HPDE6-E6E7 (cell line): Measurements from ENCODE around the gene THBS3.
"Not testable (repeated sequence)": the region's sequence is repeated elsewhere in the genome, so short reads cannot be mapped to it uniquely, and the experiment has no call there.

Source experiments
- DNase-seq: peaks from one replicate; pipeline ENCODE4 v3.0.0; 2011; ENCODE audit warnings: missing footprints; ENCODE audit errors: extremely low spot score

The THBS3 gene

DNA sequence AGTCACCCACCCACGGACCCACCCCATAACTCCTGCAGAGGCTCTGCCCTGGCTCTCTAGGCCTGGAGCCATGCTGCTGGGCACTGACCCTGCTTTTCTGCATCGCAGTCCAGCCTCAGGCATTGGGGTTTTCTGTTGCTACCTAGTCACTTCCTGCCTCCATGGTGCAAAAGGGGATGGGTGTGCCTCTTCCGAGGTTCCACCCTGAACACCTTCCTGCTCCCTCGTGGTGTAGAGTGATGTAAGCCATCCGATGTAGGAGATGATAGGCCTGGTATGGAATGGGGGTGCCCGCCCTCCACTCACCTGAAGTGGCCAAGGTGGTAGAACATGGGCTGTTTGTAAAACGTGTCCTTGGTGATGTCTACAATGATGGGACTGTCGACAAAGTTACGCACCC lies 27.7 kb upstream of the THBS3 start:
- DNase-seq: not testable (repeated sequence)

GRCh38 chr1:155233502-155233901 lies 25.8 kb upstream of the THBS3 start:
- not testable (repeated sequence) for DNase-seq

GRCh38 chr1:155232001-155232978 lies 24.6 kb upstream of the THBS3 start:
- DNase-seq: not testable (repeated sequence)

- DNase-seq: not testable (repeated sequence)
These were observed 23.6 kb upstream of the THBS3 start for GRCh38 chr1:155231302-155231701.

- no peak for DNase-seq
These were observed 20.4 kb upstream of the THBS3 start for GRCh38 chr1:155228096-155228427.

DNA sequence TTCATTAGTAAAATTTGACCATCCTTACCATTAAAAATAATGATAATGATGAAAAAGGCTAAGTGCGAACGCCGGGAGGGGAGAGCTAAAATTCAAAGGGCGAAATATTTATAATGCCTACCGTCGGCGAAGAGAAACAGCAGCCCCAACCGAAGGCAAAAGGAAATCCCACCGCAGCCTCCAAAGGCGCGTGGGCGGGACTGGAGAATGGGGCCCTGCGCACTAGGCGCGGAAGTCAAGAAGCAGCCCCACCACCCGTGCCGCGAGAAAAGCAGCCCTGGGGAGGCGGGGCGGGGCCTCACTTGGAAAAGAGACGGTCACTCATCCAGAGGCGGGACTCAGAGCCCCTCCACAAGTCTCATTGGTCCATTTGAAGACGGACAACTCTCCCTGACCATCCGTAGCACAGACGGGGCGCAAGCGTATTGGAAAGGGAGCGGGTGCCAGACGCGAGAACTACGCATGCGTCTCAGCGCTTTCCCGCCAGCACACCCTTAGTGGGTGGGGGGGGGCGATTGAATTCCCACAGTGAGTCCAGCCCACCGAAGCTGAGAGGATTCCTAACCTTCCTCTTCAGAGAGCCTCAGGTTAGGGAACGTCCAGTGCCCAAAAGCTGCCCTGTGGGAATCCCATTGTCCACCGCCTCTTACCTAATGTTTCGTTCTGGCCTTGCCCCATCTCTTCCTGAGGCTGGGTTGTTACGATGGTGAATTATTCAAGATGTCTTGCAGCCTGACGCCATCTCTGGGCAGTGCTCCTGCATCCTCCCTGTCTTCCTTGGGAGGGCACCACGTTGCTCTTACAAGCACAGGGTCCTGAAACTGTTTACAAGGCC lies 19.8 kb upstream of the THBS3 start:
- peak; percentile 100 for DNase-seq

GRCh38 chr1:155226910-155227260 lies 19.2 kb upstream of the THBS3 start:
- no peak for DNase-seq

DNA sequence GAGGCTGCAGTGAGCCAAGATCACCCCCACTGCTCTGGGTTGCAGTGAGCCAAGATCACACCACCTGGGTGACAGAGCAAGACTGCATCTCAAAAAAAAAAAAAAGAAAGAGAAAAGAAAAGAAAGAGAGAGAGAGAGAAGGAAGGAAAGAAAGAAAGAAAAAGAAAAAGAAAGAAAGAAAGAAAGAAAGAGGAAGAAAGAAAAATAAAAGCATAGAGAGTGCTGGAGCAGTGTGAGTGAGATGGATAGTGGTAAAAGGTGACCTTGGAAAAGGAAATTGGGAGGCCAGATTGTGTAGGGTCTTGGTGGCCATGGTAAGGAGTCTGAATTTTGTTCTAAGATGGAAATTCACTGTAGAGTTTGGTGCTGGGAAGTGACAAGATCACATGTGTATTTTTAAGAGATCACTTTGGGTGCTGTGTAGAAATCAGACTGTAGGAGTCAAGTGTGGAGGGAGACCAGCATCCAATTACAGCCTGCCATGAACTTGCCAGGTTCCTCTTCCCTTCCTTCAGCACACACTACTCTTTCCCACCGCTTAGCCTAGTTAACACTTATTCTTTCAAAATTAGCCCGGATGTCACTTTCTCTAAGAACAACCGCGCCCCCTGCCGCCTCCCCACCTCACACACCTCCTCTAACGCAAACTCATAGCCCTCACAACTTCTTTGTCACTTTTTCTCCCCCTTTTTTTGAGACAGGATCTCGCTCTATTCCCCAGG lies 18.7 kb upstream of the THBS3 start:
- DNase-seq: peak; percentile 64

GRCh38 chr1:155225404-155225759 lies 17.7 kb upstream of the THBS3 start:
- DNase-seq: not testable (repeated sequence)

- DNase-seq: no peak
These were observed 15.3 kb upstream of the THBS3 start for GRCh38 chr1:155223047-155223446.

- not testable (repeated sequence) for DNase-seq
These were observed 12.7 kb upstream of the THBS3 start for GRCh38 chr1:155220211-155220965.

DNA sequence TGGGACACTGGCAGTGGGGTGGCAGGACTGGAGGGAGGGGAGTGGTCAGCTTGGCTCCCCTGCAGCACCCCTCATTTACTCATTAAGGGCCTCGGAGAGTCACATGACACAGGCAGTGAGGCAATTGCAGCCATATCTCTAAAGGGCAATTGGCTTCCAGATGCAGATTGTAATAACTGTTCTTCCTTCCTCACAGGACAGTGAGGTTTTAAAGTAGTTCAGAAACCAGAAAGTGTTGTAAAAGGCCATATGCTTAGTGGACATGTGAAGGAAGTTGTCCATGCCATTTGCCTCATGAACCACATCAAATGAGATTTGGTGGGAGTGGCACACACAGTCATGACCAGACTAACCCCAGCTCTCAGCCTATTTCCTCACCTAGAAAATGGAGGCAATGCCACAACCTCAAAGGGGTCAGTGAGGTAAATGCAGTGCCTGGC lies 11.9 kb upstream of the THBS3 start:
- DNase-seq: no peak

DNA sequence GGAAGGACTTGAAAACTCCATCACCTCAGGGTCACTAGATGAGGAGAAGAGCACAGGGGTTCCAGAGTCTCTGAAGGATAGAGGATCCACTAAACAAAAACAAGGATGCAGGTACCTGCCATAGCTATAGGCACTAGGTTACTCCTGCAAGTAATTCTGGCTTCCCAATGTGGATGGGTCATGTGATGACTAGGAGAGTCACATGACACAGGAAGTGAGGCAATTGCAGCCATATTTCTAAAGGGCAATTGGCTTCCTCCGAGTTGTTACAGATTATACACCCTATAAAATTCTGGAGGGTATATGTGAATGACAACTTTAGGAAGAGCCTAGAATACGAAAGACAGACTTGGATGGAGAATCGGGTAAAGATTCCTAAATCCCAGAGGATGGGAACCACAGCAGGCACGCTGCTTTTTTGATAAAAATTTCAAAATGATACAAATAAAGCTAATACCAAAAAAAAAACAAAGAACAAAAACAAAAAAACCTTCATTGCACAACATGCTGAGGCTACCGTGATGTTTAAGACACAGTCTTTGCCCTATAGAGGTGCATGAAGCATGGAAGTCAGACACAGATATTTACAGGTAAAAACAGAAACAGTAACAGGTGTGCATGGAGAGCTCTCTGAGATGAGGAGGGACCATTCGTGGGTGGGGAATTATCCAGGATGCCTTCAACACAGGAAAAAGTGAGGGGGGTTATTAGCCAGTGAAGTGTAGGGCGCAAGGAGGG lies 11.3 kb upstream of the THBS3 start:
- DNase-seq: no peak

GRCh38 chr1:155214702-155215101 lies 7.0 kb upstream of the THBS3 start:
- DNase-seq: not testable (repeated sequence)

DNA sequence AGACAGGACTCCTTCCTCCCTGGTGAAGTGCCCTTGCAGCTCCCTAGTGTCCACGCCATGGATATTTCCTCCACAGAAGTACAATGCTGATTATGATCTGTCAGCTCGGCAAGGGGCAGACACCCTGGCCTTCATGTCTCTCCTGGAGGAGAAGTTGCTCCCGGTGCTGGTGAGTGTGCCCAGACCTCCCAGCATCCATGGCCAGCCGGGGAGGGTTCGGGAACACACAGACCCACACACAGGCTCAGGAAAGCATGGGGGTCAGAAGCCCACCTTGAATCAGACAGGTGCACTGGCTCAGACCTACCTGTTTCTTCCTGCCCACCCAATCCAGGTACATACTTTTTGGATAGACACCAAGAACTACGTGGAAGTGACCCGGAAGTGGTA lies 4.3 kb upstream of the THBS3 start:
- DNase-seq: not testable (repeated sequence)

GRCh38 chr1:155211381-155212050 lies 3.8 kb upstream of the THBS3 start:
- DNase-seq: not testable (repeated sequence)

DNA sequence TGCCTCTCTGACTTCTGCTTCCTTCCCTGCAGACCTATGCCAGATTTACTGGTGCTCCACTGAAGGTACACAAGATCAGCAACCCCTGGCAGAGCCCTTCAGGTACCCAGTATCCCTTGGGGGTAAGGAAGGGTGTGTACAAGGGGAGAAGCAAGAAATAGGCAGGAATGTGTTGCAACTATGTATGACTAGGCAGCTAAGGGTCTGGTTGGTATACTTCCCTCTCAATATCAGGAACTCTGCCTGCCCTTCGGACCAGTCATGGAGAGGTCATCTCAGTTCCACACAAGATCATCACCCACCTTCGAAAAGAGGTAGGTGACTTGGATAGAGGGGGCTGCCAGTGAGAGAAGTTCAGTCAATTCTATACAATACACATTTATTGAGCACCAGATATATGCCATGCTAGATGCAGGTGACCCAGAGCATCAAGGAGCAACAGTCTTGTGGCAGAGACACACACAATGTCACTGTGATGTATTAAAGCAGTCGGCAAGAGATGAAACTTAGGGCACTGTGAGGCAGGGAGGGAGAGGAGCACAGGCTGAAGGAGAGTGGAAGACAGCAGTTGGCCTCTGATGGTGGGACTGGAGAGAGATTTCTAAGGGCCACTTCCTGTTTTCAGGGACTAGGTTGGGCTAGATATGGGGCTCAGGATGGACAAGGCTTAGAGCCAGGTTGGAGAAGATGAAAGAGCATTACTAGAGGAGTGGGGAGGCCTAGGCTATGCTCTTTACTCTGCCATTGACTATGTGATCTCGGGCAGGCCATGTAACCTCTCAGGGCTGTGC lies 2.8 kb upstream of the THBS3 start:
- DNase-seq: no peak

DNA sequence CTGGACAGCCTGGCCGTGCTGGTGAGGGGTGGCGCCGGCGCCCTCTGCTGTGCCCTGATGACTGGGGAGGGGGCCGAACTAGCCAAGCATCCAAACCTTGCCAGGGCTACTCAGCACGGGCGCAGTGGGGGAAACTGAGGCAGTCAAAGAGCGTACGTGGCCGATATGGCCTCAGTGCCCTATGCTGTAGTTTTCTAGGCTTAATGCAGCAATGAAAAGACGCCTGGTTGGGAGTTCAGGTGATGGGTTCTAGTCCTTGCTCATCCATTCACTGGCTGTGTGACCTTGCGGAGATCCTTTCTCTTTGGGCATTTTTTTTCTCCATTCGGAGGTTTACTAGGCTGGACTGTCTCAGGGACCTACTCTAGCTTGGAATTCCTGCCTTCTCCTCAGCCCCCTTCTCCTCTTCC lies 1.6 kb upstream of the THBS3 start:
- DNase-seq: no peak
